Pericardium fibroblast (primary cell): Measurements from ENCODE around the gene CFAP97. TPM values are rescaled to one million over a fixed set of nuclear protein-coding genes. Genes with fewer than 3 reads are reported as not detected.

ENCODE experiments used
- total RNA-seq: library from RNA; depleted of rRNA; stranded (reverse); fragments of >200 nt; gene quantifications from 2 replicates; pipeline ENCODE4 v1.2.3, GENCODE V29; 2015

CFAP97 gene
- 21.6 and 25.4 TPM in 2 replicates for total RNA-seq

DNA sequence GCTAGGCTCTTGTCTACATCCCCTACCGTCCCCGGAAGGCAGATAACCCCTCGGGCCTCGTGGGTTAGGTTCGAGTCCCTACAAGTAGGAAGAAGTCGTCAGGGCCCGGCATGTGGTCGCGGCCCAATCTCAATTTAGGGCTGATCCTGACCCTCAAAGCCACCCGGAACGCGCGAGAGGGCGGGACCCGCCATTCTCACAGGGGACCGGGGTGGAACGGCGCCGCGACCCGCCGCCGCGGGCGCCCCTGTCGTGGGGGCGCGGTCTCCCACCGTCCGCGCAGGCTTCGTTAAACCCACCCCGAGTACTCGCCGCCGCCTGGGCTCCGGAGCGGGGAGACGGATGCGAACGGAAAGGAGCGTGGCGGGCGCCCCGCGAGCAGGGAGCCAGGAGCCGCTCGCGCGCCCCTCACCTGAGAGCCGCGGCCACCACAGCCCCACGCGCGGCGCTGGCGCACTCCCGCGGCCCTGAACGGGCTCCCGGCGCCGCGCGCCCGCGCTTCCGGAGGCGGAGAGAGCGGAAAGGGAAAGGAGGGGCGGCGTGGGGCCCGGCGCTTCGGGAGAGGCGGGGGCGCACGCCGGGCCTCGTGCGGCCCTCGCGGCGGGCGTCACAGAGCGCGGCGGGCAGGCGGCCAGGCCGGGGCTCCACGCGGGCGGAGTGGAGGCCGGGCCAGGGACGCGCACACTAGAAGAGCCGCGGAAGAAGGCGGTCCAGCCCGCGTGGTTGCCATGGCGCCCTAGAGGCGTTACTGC lies at the start of gene CFAP97:
Gene CFAP97 (minus strand): TSS at position 515 of the 752 bp plus-strand sequence. CDS start 12,804 bp downstream, outside the sequence.

DNA sequence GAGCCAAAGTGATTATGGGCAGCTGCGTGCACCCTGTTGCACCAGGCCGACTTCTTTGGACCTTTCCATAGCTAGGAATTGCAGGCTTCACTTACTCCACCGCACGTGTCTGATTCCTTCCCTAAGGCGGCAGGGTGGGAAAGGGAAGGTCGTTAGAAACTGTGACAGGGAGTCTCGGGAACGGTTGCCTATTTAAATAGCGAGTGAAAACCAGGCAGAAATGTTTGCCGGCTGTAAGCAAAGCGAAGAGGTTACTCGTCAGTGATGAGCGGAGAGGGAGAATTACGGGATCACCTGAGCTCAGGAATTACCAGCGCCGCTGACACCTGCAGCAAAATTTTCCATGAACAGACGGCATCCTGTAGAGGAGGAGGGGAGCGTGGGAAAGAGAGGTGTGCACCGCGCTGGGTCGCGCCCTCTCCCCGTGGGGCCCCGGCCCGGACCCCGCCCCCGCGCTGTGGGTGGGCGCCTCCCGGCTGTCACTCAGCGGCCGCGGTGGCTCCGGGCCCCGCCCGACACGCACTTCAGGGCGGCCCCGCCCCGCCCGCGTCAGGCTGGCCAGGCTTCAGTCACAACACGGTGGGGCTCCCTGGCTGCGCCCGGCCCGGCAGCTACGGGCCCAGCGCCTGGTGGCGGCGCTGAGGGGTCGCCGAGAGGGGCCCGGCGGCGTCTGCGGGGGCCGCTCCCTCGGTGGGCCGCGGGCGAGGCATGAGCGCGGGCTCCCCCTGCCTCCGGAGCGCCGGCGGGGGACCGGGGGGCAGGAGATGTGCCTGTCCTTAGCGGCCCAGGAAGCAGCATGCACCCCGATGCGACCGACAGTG lies 5.4 kb upstream of the CFAP97 start, which contains the start of gene SNX25:
Gene SNX25 (plus strand): TSS at position 568 of the 821 bp plus-strand sequence. CDS start 229 bp downstream, at position 797.

DNA sequence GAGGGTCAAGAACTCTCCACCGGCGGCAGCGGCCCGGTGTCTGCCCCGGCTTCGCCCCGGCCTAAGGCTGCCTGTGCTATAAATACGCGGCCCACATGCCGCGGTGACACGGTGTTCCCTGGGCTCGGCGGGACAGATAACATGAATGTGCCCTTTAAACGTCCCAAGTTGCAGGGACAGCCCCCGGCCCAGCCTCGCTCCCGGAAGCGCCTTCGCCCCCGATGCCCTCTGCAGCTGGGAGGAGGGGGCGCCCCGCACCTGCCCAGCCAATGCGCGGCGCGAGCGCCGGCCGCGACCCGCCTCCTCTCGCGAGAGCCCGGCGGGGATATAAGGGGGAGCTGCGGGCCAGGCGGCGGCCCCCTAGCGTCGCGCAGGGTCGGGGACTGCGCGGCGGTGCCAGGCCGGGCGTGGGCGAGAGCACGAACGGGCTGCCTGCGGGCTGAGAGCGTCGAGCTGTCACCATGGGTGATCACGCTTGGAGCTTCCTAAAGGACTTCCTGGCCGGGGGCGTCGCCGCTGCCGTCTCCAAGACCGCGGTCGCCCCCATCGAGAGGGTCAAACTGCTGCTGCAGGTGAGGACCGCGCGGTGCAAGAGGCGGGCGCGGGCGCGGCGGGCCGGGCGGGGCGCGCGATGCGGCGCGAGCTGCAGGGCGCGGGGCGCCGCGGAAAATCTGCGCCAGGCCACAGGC lies 60.7 kb downstream of the CFAP97 start, which contains the start of gene SLC25A4:
Gene SLC25A4 (plus strand): TSS at position 355 of the 689 bp plus-strand sequence. CDS start 107 bp downstream, at position 462.

Other genes with a start within 250 kb of the CFAP97 start
- gene HELT, start 185.5 kb downstream of the CFAP97 start, total RNA-seq: not detected in 2 replicates
- gene SLC25A4, start 60.7 kb downstream of the CFAP97 start, total RNA-seq: 3.9 and 15.5 TPM in 2 replicates
- gene SNX25, start 5.6 kb upstream of the CFAP97 start, total RNA-seq: 17.9 and 22.6 TPM in 2 replicates
- gene LRP2BP, start 191.9 kb upstream of the CFAP97 start, total RNA-seq: under 0.01 TPM in 1 of 2 replicates, not detected in the other
- 13.4 and 14.4 TPM in 2 replicates for gene ANKRD37, start 192.8 kb upstream of the CFAP97 start, total RNA-seq
- 24.9 and 34.0 TPM in 2 replicates for gene UFSP2, start 222.0 kb upstream of the CFAP97 start, total RNA-seq